GM23338 (cell line): ENCODE data around the gene SNAPC4. TPM values are rescaled to one million over a fixed set of nuclear protein-coding genes. Genes with fewer than 3 reads are reported as not detected.

Experiments
- ATAC-seq: fragments of 200-7000 bp; cut with Tn5 transposase; 3 replicates; pipeline ENCODE4 v1.9.1; 2020
- DNase-seq: peaks from one replicate; pipeline ENCODE4 v3.0.0-alpha.2; 2015; ENCODE audit warnings: low spot score
- H2AFZ ChIP-seq: fragments of 200-600 bp; sonication (generic); 2 replicates; pipeline ENCODE4 v1.8.0; 2016; ENCODE audit warnings: antibody characterized with exemption, mild to moderate bottlenecking, moderate library complexity
- H3F3A ChIP-seq: fragments of 200-600 bp; sonication (generic); replicated peaks from 2 replicates; pipeline ENCODE4 v1.8.0; 2017; ENCODE audit warnings: antibody characterized with exemption, mixed run types, low read depth
- H3K27ac ChIP-seq: fragments of 200-600 bp; sonication (generic); 2 replicates; pipeline ENCODE4 v1.6.1; 2016; ENCODE audit warnings: low read depth
- H3K27me3 ChIP-seq: fragments of 200-600 bp; sonication (generic); 2 replicates; pipeline ENCODE4 v1.8.0; 2016; ENCODE audit warnings: mild to moderate bottlenecking, mixed run types, moderate library complexity; ENCODE audit not compliant: insufficient read depth
- H3K36me3 ChIP-seq: fragments of 200-600 bp; sonication (generic); 2 replicates; pipeline ENCODE4 v1.8.0; 2016; ENCODE audit warnings: mild to moderate bottlenecking; ENCODE audit not compliant: insufficient read depth
- H3K4me1 ChIP-seq: fragments of 200-600 bp; sonication (generic); 2 replicates; pipeline ENCODE4 v1.8.0; 2016; ENCODE audit warnings: mild to moderate bottlenecking, moderate library complexity; ENCODE audit not compliant: insufficient read depth
- H3K4me2 ChIP-seq: fragments of 200-600 bp; sonication (generic); 2 replicates; pipeline ENCODE4 v1.7.1; 2017; ENCODE audit warnings: mixed run types
- H3K4me3 ChIP-seq: fragments of 200-600 bp; sonication (generic); 2 replicates; pipeline ENCODE4 v1.6.1; 2016; ENCODE audit warnings: mixed run types
- H3K79me2 ChIP-seq: fragments of 200-600 bp; sonication (generic); replicated peaks from 2 replicates; pipeline ENCODE4 v1.8.0; 2017; ENCODE audit warnings: mild to moderate bottlenecking; ENCODE audit not compliant: insufficient read depth
- H3K9me2 ChIP-seq: fragments of 200-600 bp; sonication (generic); 2 replicates; pipeline ENCODE4 v1.8.0; 2017; ENCODE audit not compliant: insufficient read depth
- H4K20me1 ChIP-seq: fragments of 200-600 bp; sonication (generic); replicated peaks from 2 replicates; pipeline ENCODE4 v1.8.0; 2017; ENCODE audit warnings: mild to moderate bottlenecking; ENCODE audit not compliant: insufficient read depth
- H3K27ac Mint-ChIP-seq: 2 replicates; pipeline ENCODE4 v1.8.0; 2020; ENCODE audit warnings: inconsistent platforms, mild to moderate bottlenecking, moderate library complexity, mixed read lengths
- H3K27me3 Mint-ChIP-seq: 3 replicates; pipeline ENCODE4 v1.8.0; 2022; ENCODE audit warnings: low read depth, mild to moderate bottlenecking, moderate library complexity, mixed read lengths, inconsistent platforms; ENCODE audit not compliant: insufficient read depth, poor library complexity
- H3K36me3 Mint-ChIP-seq: 3 replicates; pipeline ENCODE4 v1.8.0; 2021; ENCODE audit warnings: low read depth, mild to moderate bottlenecking, inconsistent platforms, moderate library complexity, mixed read lengths
- H3K4me1 Mint-ChIP-seq: 3 replicates; pipeline ENCODE4 v1.8.0; 2020; ENCODE audit warnings: mild to moderate bottlenecking, inconsistent platforms, mixed read lengths
- H3K4me3 Mint-ChIP-seq: 3 replicates; pipeline ENCODE4 v1.8.0; 2021; ENCODE audit warnings: moderate library complexity, mild to moderate bottlenecking, inconsistent platforms, mixed read lengths
- H3K9me3 Mint-ChIP-seq: 3 replicates; pipeline ENCODE4 v1.8.0; 2020; ENCODE audit warnings: moderate library complexity, mild to moderate bottlenecking, inconsistent platforms, mixed read lengths
- CREB1 ChIP-seq: fragments of 250-450 bp; sonication (Bioruptor Pico); IDR thresholded peaks from 2 replicates; pipeline ENCODE4 v1.5.0; 2020; ENCODE audit warnings: low read depth, mild to moderate bottlenecking, moderate library complexity
- JUNB ChIP-seq: IDR thresholded peaks from one replicate; pipeline ENCODE4 v1.6.1; 2016; ENCODE audit warnings: antibody characterized with exemption; ENCODE audit not compliant: unreplicated experiment
- NANOG ChIP-seq: IDR thresholded peaks from 2 replicates; pipeline ENCODE4 v1.6.1; 2016; ENCODE audit warnings: antibody characterized with exemption, borderline replicate concordance
- POLR2AphosphoS5 ChIP-seq: IDR thresholded peaks from 2 replicates; pipeline ENCODE4 v1.6.1; 2016; ENCODE audit warnings: antibody characterized with exemption, low read depth
- STAT1 ChIP-seq: IDR thresholded peaks from one replicate; pipeline ENCODE4 v1.6.1; 2016; ENCODE audit warnings: antibody characterized with exemption; ENCODE audit not compliant: unreplicated experiment
- ZNF114 ChIP-seq: fragments of 250-450 bp; sonication (Bioruptor Pico); IDR thresholded peaks from 2 replicates; pipeline ENCODE4 v1.5.0; 2020; ENCODE audit warnings: mild to moderate bottlenecking, moderate library complexity
- ZNF331 ChIP-seq: fragments of 250-450 bp; sonication (Bioruptor Pico); IDR thresholded peaks from 2 replicates; pipeline ENCODE4 v1.5.0; 2020; ENCODE audit warnings: low read depth, mild to moderate bottlenecking, moderate library complexity
- ZNF462 ChIP-seq: fragments of 250-450 bp; sonication (Bioruptor Pico); IDR thresholded peaks from 2 replicates; pipeline ENCODE4 v1.5.0; 2020; ENCODE audit warnings: mild to moderate bottlenecking, moderate library complexity
- polyA plus RNA-seq: library from polyadenylated mRNA; unstranded; fragments of >200 nt; fragmentation: Nextera tagmentation; extraction: Ambion mirVana; gene quantifications from 2 replicates; pipeline ENCODE4 v1.2.1, GENCODE V29; 2016
- total RNA-seq: library from RNA; depleted of rRNA; stranded (reverse); fragments of >200 nt; shearing (Covaris generic); gene quantifications from 2 replicates; pipeline ENCODE4 v1.2.3, GENCODE V29; 2014

SNAPC4 gene
- total and polyA plus RNA-seq, 2 experiments from 2014 or later = 8.8 to 22.7 TPM

- no peak for TF ChIP-seq ZNF462 (CRISPR knock-in tag)
Observed at GRCh38 chr9:136442265-136442664, 42.3 kb upstream of the SNAPC4 start (continued).

- no peak for ATAC-seq
- no peaks in the 10 kb centered on the region for H3K9me2 ChIP-seq
- Mint-ChIP-seq H3K36me3 (peaks cover 56% of the 10 kb centered on the region), H3K4me1 (peaks cover 15% of the 10 kb centered on the region), H3K9me3 (0 out of 3 replicates have a peak, but pooled peaks cover 2% of the 10 kb centered on the region), H3K27ac (no peak overlapping the region), H3K4me3 (peak overlapping the region; percentile 38; the same call in 2 of the 3 replicates), H3K27me3 (peaks cover 7% of the 10 kb centered on the region)
- H3K27me3 ChIP-seq = no peaks in the 10 kb centered on the region
- no peak overlapping the region for H3K4me3 ChIP-seq
- H3F3A ChIP-seq = peaks cover 27% of the 10 kb centered on the region
- H3K4me1 ChIP-seq = no peaks in the 10 kb centered on the region
- no peak for DNase-seq
- H3K27ac ChIP-seq = 0 out of 2 replicates have a peak overlapping the region, but pooled peaks have one; percentile 80
- H4K20me1 ChIP-seq = peaks cover 22% of the 10 kb centered on the region
- peaks cover 18% of the 10 kb centered on the region for H3K79me2 ChIP-seq
- H2AFZ ChIP-seq = no peak overlapping the region
- peaks cover 23% of the 10 kb centered on the region for H3K36me3 ChIP-seq
- H3K4me2 ChIP-seq = no peak overlapping the region
- TF ChIP-seq POLR2AphosphoS5 (no peak), JUNB (no peak), CREB1 (CRISPR knock-in tag) (no peak), NANOG (no peak), STAT1 (no peak), ZNF114 (no peak), ZNF462 (CRISPR knock-in tag) (no peak), ZNF331 (CRISPR knock-in tag) (no peak)
Observed at GRCh38 chr9:136441681-136442245, 41.8 kb upstream of the SNAPC4 start.
